Coronary artery (tissue), 2 donors: ENCODE data around the gene UBR7.
A peak's percentile ranks its signal among the peaks of the same experiment; 100 is the strongest.
"Not testable (repeated sequence)": the region's sequence is repeated elsewhere in the genome, so short reads cannot be mapped to it uniquely, and the experiment has no call there.

Experiments
- DNase-seq: peaks from one replicate; pipeline ENCODE4 v3.0.0-alpha.2; 2017; ENCODE audit warnings: low spot score
- H3K27ac ChIP-seq, 2 donors: fragments of 200-600 bp; sonication (generic); one replicate each; pipeline ENCODE4 v1.5.1; 2016 to 2019
- H3K4me3 ChIP-seq: fragments of 200-600 bp; sonication (generic); 2 replicates; pipeline ENCODE4 v1.5.1; 2016; ENCODE audit warnings: mild to moderate bottlenecking, moderate library complexity
- TF ChIP-seq, protein P1 (sequence below): fragments of 200-600 bp; sonication (generic); IDR thresholded peaks from one replicate; pipeline ENCODE4 v1.5.1; 2019; ENCODE audit warnings: antibody characterized with exemption

Gene UBR7

GRCh38 chr14:93206793-93207467 lies at the start of gene UBR7, which contains the start of gene GON7:
TSS of gene UBR7 (plus strand) at chr14:93207256. CDS start at chr14:93207292, 36 bp downstream.
TSS of gene GON7 (minus strand) at chr14:93207065. CDS start at chr14:93207037, 28 bp downstream.
- TF ChIP-seq, protein P1, sequence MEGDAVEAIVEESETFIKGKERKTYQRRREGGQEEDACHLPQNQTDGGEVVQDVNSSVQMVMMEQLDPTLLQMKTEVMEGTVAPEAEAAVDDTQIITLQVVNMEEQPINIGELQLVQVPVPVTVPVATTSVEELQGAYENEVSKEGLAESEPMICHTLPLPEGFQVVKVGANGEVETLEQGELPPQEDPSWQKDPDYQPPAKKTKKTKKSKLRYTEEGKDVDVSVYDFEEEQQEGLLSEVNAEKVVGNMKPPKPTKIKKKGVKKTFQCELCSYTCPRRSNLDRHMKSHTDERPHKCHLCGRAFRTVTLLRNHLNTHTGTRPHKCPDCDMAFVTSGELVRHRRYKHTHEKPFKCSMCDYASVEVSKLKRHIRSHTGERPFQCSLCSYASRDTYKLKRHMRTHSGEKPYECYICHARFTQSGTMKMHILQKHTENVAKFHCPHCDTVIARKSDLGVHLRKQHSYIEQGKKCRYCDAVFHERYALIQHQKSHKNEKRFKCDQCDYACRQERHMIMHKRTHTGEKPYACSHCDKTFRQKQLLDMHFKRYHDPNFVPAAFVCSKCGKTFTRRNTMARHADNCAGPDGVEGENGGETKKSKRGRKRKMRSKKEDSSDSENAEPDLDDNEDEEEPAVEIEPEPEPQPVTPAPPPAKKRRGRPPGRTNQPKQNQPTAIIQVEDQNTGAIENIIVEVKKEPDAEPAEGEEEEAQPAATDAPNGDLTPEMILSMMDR: no peak
- Histone ChIP-seq H3K4me3 (peak within 1 kb of the TSS; percentile 99), H3K27ac (peak within 1 kb of the TSS; percentile 68 to 92)
- peak; percentile 97 for DNase-seq

GRCh38 chr14:93158349-93158748 lies 48.7 kb upstream of the UBR7 start:
- H3K4me3 ChIP-seq, DNase-seq, H3K27ac ChIP-seq: not testable (repeated sequence)

GRCh38 chr14:93159625-93160352 lies 47.3 kb upstream of the UBR7 start:
- not testable (repeated sequence) for DNase-seq, H3K4me3 ChIP-seq

DNA sequence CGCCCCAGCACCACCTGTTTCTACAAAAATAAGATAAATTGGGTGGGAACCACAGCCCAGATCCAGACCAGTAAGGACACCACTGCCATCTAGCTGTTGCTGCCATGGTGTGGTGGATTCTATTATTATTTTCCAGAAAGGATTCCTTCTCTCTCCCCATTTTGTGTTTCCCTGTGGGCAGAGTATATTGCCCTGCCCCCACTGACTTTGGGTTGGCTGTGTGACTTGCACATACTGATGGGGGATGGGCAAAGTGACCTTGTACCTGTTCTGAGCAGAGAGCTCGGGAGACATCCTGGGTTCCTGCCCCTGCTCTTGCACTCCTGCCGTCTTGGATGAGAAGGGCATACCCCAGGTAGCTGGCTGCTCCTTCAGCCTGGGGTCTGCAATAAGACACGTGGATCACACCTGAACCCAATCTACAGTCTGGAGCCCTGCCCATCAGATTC lies 46.7 kb upstream of the UBR7 start:
- TF ChIP-seq, protein P1: no peak
- Histone ChIP-seq H3K27ac (no peak overlapping the region), H3K4me3 (no peak overlapping the region)
- DNase-seq: no peak

More at GRCh38 chr14:93159625-93160352, 47.3 kb upstream of the UBR7 start:
- not testable (repeated sequence) for H3K27ac ChIP-seq

GRCh38 chr14:93161411-93161940 lies 45.6 kb upstream of the UBR7 start:
- Histone ChIP-seq H3K27ac (no peak overlapping the region), H3K4me3 (no peak overlapping the region)
- no peak for DNase-seq
- TF ChIP-seq, protein P1: no peak

DNA sequence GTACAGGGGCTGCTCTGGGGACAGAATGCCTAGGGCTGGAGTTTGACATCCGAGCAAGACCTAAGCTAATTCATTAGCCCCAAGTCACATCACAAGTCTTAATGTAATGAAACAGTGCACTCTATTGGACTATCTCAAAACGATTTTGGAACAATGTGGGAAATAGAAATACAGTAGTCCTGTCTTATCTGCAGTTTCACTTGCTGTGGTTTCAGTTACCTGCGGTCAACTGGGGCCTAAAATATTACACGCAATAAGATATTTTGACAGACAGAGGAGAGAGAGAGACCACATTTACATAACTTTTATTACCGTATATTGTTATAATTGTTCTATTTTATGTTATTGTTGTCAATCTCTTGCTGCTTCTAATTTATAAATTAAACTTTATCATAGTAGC lies 43.5 kb upstream of the UBR7 start:
- Histone ChIP-seq H3K27ac (no peak overlapping the region), H3K4me3 (no peak overlapping the region)
- no peak for DNase-seq
- TF ChIP-seq, protein P1: no peak

DNA sequence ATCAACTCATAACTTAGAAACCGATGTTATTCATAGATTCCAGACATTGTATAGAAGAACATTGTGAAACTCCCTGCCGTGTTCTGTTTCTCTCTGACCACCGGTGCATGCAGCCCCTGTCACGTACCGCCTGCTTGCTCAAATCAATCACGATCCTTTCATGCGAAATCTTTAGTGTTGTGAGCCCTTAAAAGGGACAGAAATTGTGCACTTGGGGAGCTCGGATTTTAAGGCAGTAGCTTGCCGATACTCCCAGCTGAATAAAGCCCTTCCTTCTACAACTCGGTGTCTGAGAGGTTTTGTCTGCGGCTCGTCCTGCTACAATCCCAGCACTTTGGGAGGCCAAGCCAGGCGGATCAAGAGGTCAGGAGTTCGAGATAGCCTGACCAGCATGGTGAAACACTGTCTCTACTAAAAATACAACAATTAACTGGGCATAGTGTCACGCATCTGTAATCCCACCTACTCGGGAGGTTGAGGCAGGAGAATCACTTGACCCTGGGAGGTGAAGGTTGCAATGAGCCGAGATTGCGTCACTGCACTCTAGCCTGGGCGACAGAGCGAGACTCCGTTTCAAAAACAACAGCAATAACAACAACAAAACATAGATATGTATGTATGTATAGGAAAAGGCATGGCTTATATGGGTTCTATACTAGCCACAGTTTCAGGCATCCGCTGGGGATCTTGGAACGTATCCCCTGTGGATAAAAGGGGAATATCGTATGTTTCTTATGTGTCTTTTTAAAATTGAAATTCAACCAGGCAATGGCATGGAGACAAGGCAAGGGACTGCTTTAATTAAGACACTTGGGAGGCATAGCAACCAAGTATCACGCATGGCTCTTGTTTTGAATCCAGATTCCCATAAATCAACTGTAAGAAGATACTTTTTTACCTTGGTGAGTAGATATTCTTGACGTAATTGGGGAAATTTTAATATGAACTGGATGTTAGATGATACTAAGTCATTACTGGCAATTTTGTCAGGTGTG lies 41.5 kb upstream of the UBR7 start:
- not testable (repeated sequence) for H3K27ac ChIP-seq, DNase-seq, H3K4me3 ChIP-seq

GRCh38 chr14:93168610-93169009 lies 38.4 kb upstream of the UBR7 start:
- H3K27ac ChIP-seq, DNase-seq, H3K4me3 ChIP-seq: not testable (repeated sequence)

DNA sequence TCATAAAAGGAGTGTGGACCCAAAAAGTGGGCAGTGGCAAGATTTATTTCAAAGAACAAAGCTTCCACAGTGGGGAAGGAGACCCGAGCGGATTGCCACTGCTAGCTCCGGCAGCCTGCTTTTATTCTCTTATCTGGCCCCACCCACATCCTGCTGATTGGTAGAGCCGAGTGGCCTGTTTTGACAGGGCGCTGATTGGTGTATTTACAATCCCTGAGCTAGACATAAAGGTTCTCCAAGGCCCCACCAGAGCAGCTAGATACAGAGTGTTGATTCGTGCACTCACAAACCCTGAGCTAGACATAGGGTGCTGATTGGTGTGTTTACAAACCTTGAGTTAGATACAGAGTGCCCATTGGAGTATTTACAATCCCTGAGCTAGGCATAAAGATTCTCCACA lies 37.4 kb upstream of the UBR7 start:
- not testable (repeated sequence) for DNase-seq, H3K4me3 ChIP-seq

GRCh38 chr14:93170141-93170540 lies 36.9 kb upstream of the UBR7 start:
- DNase-seq, H3K4me3 ChIP-seq: not testable (repeated sequence)

More for the DNA sequence above, 37.4 kb upstream of the UBR7 start:
- H3K27ac ChIP-seq: not testable (repeated sequence)

More at GRCh38 chr14:93170141-93170540, 36.9 kb upstream of the UBR7 start:
- H3K27ac ChIP-seq: not testable (repeated sequence)
